Activated CD8-positive, alpha-beta memory T cell treated with anti-CD3 and anti-CD28 coated beads for 24 hours (primary cell): Measurements from ENCODE around the gene MAST4.
"Not testable (repeated sequence)": the region's sequence is repeated elsewhere in the genome, so short reads cannot be mapped to it uniquely, and the experiment has no call there.

ENCODE experiments used
- DNase-seq: peaks from one replicate; pipeline ENCODE4 v3.0.0-alpha.2; 2020

MAST4 gene

DNA sequence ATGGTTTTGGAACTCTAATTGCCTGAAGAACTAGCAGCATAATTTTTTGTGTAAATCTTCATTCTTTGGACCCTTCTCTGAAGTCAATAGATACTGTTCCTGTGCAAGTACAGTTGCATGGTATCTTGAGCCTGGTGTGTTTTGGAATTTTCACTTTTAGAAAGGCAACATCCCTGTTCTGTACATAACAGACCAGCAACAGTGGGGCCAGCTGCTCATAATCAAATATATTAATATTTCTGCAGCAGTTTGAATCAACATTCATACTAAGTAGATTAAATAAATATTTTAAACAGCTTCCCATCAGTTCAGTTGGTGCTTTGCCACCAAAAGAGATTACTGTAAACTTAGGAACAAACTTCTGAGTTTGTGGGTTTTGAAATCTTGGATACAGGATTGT is 502.5 kb downstream of the MAST4 start:
- no peak for DNase-seq

DNA sequence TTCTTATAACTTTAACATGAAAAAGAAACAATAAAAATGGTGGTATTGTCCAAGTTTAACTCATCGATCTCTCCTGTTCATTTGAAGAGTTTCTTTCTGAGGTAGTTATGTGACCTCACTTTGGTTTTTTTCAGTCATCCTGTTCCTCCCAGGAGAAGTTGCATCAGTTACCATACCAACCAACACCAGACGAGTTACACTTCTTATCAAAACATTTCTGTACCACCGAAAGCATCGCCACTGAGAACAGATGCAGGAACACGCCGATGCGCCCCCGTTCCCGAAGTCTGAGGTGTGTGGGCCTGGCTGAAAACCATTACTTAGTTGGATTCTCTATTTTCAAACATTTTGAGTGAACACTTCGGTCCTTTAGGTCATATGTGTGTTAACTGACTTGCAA is 504.1 kb downstream of the MAST4 start:
- DNase-seq = no peak

GRCh38 chr5:67102708-67103107 is 506.5 kb downstream of the MAST4 start:
- DNase-seq = no peak

DNA sequence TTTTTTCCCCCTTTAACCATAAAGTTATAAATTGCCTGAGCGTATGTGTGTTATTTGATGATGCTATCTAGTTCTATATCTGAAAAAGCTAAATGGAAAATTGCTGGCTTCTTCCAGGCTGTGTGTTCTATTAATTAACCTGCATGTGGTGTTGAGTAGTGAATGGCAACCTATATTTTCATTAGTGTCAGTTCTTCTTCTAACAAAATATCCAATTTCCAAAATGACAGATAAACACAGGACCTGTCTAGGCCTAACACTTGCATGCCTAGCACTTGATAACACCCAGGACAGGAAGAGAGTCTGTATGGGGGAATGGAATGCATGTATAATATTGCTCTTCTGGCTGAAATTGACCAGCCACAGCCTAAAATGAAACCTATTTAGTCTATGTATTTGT is 508.7 kb downstream of the MAST4 start:
- no peak for DNase-seq

- DNase-seq = no peak
Measured at GRCh38 chr5:67105270-67105669, 509.1 kb downstream of the MAST4 start.

DNA sequence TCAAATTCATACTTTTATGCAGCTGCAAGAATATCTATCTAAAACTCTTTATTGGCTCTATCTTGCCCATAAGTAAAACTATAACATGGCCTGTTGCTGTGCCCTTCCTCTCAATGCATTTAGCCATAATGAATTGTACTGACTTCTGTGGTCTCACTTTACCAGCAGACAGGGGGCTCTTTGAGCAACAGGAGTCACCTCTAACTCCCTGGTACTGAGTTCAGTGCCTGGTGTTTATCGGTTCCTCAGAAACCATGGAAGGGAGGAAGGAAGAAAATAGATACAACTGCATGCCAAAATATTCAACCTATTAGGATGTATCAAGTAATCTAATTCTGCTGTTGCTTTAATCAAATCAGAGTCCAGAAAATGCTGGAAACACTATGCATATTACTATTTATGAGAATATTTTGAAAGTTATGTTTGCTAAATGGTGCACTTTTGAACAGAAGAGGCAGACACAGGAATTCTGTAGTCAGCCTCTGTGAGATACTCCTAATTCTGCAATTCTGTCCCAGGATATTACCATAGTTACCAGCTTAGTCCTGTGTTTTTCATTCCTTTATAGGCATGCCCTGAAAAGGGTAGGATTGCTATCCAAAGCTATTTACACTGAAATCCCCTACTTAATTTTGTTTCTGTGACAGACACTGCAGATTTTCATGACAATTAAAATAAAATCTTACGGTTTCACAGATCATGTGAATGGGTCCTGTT is 510.6 kb downstream of the MAST4 start:
- DNase-seq = no peak

- DNase-seq = no peak
Measured at GRCh38 chr5:67111779-67112178, 515.6 kb downstream of the MAST4 start.

GRCh38 chr5:67115246-67115645 is 519.1 kb downstream of the MAST4 start:
- no peak for DNase-seq

DNA sequence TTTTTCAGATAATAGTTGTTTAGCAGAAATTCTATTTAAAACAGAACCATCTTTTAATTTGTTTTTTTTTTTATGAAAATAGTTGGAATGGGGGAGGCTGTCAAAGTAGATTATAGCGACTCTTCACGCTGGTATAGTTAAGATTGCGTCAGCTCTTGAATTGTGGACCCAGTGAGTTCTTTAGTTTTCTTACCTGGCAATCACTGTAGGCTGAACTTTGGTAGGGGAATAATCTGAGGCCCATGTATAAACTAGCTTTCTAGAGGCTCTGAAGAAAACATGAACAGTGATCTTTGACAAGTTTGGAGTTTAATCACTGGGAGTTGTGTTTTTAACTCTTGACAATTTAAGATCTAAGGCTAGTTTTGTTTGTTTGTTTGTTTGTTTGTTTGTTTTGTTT is 519.6 kb downstream of the MAST4 start:
- DNase-seq = no peak

DNA sequence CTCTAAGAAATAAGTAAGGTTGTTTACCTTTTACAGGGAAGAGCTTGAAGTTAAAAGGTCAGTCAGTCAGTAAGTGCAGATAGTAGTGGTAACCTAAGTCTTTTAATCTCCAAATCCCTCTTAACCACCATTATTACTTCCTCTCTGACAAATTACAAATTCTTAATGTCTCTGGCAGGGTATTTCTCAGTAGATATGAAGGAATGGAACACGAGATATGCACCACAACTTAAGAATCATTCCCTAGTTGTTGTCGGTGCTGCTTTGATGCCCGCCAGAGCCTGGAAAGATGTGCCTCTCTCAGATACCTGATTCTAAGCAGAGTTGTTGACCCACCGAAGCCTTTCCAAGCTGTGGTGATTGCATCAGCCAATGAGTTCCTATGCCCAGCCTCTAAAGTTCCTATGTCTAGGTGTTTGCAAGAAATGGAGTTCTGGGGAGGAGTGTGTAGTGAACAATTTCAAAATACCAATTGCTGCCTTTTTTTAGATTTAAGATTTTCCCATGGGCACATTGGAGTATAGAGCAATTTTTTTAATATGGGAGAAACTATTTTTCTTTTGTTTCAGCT is 521.9 kb downstream of the MAST4 start:
- no peak for DNase-seq

- no peak for DNase-seq
Measured at GRCh38 chr5:67119010-67119409, 522.8 kb downstream of the MAST4 start.

- no peak for DNase-seq
Measured at GRCh38 chr5:67120032-67120431, 523.8 kb downstream of the MAST4 start.

DNA sequence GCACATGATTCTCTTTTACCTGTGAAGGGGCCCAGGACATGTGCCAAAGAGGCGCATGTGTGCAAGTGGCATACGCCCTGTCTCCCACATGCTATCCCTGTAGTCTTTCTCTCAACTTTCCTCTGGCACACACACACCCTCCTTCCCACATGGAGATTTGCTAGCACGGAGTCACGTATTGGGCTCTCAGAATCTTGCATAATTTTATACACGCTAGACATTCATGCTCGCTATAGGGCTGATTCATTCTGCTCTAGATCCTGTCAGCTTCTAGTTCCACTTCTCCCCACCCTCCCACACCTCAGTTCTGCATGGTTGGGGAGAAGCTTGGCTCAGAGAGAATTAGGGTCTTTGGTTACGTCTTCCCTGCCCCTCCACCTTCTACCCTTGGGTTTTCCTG is 527.6 kb downstream of the MAST4 start:
- DNase-seq = no peak

- no peak for DNase-seq
Measured at GRCh38 chr5:67124556-67124955, 528.4 kb downstream of the MAST4 start.

GRCh38 chr5:67127347-67127895 is 531.2 kb downstream of the MAST4 start:
- DNase-seq = not testable (repeated sequence)

DNA sequence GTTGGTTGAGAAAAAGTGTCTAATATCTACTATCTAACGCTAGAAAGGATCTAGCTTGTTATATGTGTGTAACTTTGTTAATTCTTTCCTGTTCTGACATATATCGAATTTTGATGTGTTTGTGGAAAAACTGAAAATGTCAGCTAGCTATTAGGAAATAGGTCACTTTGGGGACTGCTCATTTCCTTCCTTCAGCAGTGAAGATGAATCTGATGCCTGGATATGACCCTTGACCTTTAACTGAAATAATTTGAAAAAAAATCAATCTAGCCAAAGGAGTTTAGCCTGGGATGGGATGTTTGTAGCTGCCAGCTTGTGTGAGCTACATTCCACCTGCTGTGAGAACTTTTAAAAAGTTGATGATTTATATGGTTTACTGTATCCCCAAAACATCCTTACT is 533.6 kb downstream of the MAST4 start:
- no peak for DNase-seq

DNA sequence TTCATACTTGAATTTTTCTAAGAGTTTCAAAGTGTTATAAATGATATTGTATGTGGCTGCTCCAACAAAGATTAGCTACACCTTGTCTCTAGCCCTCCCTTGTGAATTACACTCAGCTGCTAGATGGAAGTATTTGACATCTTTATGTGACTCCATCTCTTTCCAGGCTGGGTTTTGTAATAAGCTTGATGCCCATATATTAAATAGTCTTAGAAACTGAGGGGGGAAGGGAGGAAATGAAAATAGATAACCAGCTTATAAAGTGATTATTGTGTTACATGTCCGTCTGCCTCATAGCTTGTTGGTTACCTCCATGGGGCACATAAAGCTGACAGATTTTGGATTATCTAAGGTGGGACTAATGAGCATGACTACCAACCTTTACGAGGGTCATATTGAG is 537.0 kb downstream of the MAST4 start:
- DNase-seq = no peak

DNA sequence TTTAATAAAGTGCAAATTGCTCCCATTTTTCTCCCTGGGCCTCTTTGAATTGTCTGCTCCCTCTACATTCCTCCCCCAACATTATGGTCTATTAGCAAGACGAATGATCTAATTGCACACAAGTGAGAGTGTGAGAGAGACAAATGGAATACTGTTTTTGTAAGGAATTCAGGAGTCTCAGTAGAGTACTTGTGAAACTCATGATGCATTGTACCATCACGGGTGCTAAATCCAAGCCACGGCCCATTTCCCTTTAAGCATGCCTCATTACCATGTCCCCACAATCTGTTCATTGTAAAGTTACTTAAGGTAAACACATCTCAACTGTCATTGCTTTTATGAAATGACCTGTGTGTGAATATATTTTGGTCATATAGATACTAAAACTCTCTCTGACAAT is 537.6 kb downstream of the MAST4 start:
- DNase-seq = no peak

- DNase-seq = no peak
Measured at GRCh38 chr5:67135381-67135984, 539.3 kb downstream of the MAST4 start.

GRCh38 chr5:67139030-67139429 is 542.8 kb downstream of the MAST4 start:
- no peak for DNase-seq

DNA sequence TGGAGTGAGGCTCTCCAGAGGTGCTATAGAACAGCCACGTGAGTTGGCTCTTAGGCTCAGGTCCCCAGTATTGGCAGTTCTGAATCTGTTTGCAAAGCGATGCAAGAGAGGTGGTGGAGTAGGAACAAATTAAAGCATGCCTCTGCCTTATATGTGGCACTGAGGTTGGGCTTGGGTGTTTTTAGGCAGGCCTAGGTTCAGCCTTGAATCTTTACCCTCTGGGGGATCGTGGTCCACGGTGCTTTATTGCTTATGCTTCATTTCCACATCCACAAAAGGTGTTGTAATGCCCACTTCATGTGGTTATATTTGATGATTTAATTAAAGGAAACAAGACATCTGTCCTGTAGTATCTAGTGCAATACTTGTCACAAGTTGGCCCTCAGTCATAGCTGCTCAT is 544.2 kb downstream of the MAST4 start:
- no peak for DNase-seq

- no peak for DNase-seq
Measured at GRCh38 chr5:67141644-67142043, 545.5 kb downstream of the MAST4 start.

GRCh38 chr5:67142816-67143215 is 546.6 kb downstream of the MAST4 start:
- DNase-seq = no peak

DNA sequence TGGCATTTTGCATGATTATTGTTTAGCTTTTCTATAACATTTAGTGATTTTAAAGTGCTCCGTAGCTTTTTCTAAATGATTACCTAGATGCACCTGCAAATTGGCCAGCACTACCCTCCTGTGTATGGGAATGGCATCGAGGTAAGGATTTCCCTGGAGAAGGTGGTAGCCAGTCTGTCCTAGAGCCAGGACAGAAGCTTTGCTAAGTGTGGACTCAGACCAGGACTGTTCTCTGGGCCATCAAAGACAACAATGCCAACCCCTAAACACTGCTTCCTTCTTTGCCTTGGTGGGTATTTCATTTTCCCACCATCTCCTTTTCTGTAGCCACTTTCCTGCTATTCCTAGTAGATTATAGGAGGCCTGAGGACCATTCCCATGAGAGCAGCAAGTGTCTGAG is 547.4 kb downstream of the MAST4 start:
- no peak for DNase-seq
